H1 (cell line): ENCODE data around the gene MBD5. TPM values are rescaled to one million over a fixed set of nuclear protein-coding genes. Genes with fewer than 3 reads are reported as not detected.

Source experiments
- CTCF ChIA-PET: fragments of 300-600 bp; sonication (Branson Sonifier 250); formaldehyde crosslinking; loops from one replicate; lab custom pipeline; 2021; ENCODE audit not compliant: partially characterized antibody; lab: Charles Lee
- POLR2A ChIA-PET: fragments of 300-600 bp; sonication (Branson Sonifier 250); formaldehyde crosslinking; loops from one replicate; lab custom pipeline; 2021; ENCODE audit warnings: inconsistent platforms; ENCODE audit not compliant: partially characterized antibody; lab: Charles Lee
- DNase-seq, 2 experiments: peaks; one replicate each; pipeline versions ENCODE4 v3.0.0 to v3.0.0-alpha.2; 2010 to 2022; ENCODE audit warnings: low spot score in 2 of 2, low read depth in 1 of 2, mixed read lengths in 1 of 2
- FAIRE-seq: peaks from 2 replicates; lab custom pipeline; 2011; peaks lifted over from hg19 to GRCh38; lab: Jason Lieb, UNC
- H2AFZ ChIP-seq: 2 replicates; pipeline ENCODE4 v1.8.1; 2012; ENCODE audit warnings: low read length, inconsistent platforms
- H2AK5ac ChIP-seq: 2 replicates; pipeline ENCODE4 v1.6.1; 2013; ENCODE audit warnings: low read depth, low read length
- H2BK120ac ChIP-seq: replicated peaks from 2 replicates; pipeline ENCODE3; 2013; ENCODE audit warnings: low read depth, low read length, inconsistent platforms
- H2BK12ac ChIP-seq: 2 replicates; pipeline ENCODE4 v1.6.1; 2013; ENCODE audit warnings: low read depth, low read length
- H2BK15ac ChIP-seq: 2 replicates; pipeline ENCODE4 v1.6.1; 2013; ENCODE audit warnings: low read length
- H2BK20ac ChIP-seq: 2 replicates; pipeline ENCODE4 v1.6.1; 2013; ENCODE audit warnings: low read length
- H2BK5ac ChIP-seq: 2 replicates; pipeline ENCODE4 v1.6.1; 2013; ENCODE audit warnings: low read depth, low read length
- H3K14ac ChIP-seq: 2 replicates; pipeline ENCODE4 v1.6.1; 2013; ENCODE audit warnings: inconsistent platforms; ENCODE audit not compliant: insufficient read length
- H3K18ac ChIP-seq: 2 replicates; pipeline ENCODE4 v1.6.1; 2013; ENCODE audit warnings: low read length; ENCODE audit errors: extremely low read depth
- H3K23ac ChIP-seq: 2 replicates; pipeline ENCODE4 v1.6.1; 2013; ENCODE audit warnings: inconsistent platforms; ENCODE audit not compliant: insufficient read length
- H3K23me2 ChIP-seq: 2 replicates; pipeline ENCODE4 v1.6.1; 2013; ENCODE audit warnings: low read depth, low read length
- H3K27ac ChIP-seq: 2 replicates; pipeline ENCODE4 v1.6.1; 2011; ENCODE audit warnings: low read depth, low read length, inconsistent platforms
- H3K27me3 ChIP-seq, 4 experiments: replicated peaks in 1 of 4; 1 replicate in 1 of 4; 2 replicates in 3 of 4; pipeline versions ENCODE4 v1.6.1 to v1.8.1; 2011 to 2013; ENCODE audit warnings: low read length in 3 of 4, mild to moderate bottlenecking in 3 of 4, inconsistent platforms in 2 of 4, mixed read lengths in 2 of 4, moderate library complexity in 1 of 4; ENCODE audit not compliant: control insufficient read depth in 3 of 4, insufficient read depth in 3 of 4; ENCODE audit errors: extremely low read depth in 1 of 4
- H3K36me3 ChIP-seq, 4 experiments: 2 replicates each; pipeline versions ENCODE4 v1.6.1 to v1.8.1; 2011 to 2013; ENCODE audit warnings: mild to moderate bottlenecking in 4 of 4, low read length in 3 of 4, moderate library complexity in 2 of 4, control low read depth in 1 of 4, inconsistent platforms in 1 of 4; ENCODE audit not compliant: insufficient read depth in 4 of 4, control insufficient read depth in 2 of 4
- H3K4ac ChIP-seq: replicated peaks from 2 replicates; pipeline ENCODE3; 2013; ENCODE audit warnings: low read length, low read depth, mixed read lengths, inconsistent platforms; ENCODE audit not compliant: insufficient read length
- H3K4me1 ChIP-seq, 4 experiments: replicated peaks in 1 of 4; 1 replicate in 1 of 4; 2 replicates in 3 of 4; pipeline versions ENCODE4 v1.6.1 to v1.8.1; 2011 to 2013; ENCODE audit warnings: low read length in 3 of 4, inconsistent platforms in 2 of 4, mixed read lengths in 1 of 4; ENCODE audit not compliant: insufficient read depth in 4 of 4, control insufficient read depth in 3 of 4
- H3K4me2 ChIP-seq, 2 experiments: 2 replicates each; pipeline versions ENCODE4 v1.6.1 to v1.8.1; 2011 to 2013; ENCODE audit warnings: low read depth in 2 of 2, low read length in 2 of 2, control low read depth in 1 of 2, inconsistent platforms in 1 of 2, mild to moderate bottlenecking in 1 of 2; ENCODE audit not compliant: insufficient read depth in 1 of 2
- H3K4me3 ChIP-seq, 4 experiments: fragments of 200-600, 300-600 bp in 1 of 4; sonication (generic), shearing (Covaris generic), sonication (Bioruptor Twin) in 1 of 4; 2 replicates each; pipeline versions ENCODE4 v1.5.1 to v1.8.1; 2011 to 2016; ENCODE audit warnings: low read length in 4 of 4, low read depth in 3 of 4, control low read depth in 2 of 4, inconsistent platforms in 2 of 4, mild to moderate bottlenecking in 2 of 4, mixed read lengths in 1 of 4, moderate library complexity in 1 of 4; ENCODE audit not compliant: insufficient read depth in 2 of 4; ENCODE audit errors: extremely low read depth in 1 of 4
- H3K56ac ChIP-seq: replicated peaks from 2 replicates; pipeline ENCODE3; 2013; ENCODE audit warnings: low read depth, mild to moderate bottlenecking, mixed read lengths, low read length, inconsistent platforms; ENCODE audit not compliant: insufficient read length
- H3K79me1 ChIP-seq: 2 replicates; pipeline ENCODE4 v1.6.1; 2013; ENCODE audit warnings: low read depth, low read length, control low read depth
- H3K79me2 ChIP-seq, 2 experiments: 2 replicates each; pipeline versions ENCODE4 v1.6.1 to v1.8.1; 2012 to 2013; ENCODE audit warnings: low read length in 2 of 2, mild to moderate bottlenecking in 2 of 2, inconsistent platforms in 1 of 2; ENCODE audit not compliant: insufficient read depth in 2 of 2, control insufficient read depth in 1 of 2
- H3K9ac ChIP-seq, 4 experiments: replicated peaks in 1 of 4; 1 replicate in 1 of 4; 2 replicates in 3 of 4; pipeline versions ENCODE4 v1.6.1 to v1.8.1; 2011 to 2013; ENCODE audit warnings: low read depth in 3 of 4, low read length in 3 of 4, control low read depth in 2 of 4, mild to moderate bottlenecking in 2 of 4, moderate library complexity in 2 of 4, inconsistent platforms in 1 of 4; ENCODE audit errors: extremely low read depth in 1 of 4
- H3K9me3 ChIP-seq, 2 experiments: 2 replicates each; pipeline versions ENCODE4 v1.6.1 to v1.8.1; 2012 to 2013; ENCODE audit warnings: mild to moderate bottlenecking in 2 of 2, moderate library complexity in 2 of 2, control low read depth in 1 of 2, inconsistent platforms in 1 of 2, low read depth in 1 of 2, low read length in 1 of 2, mixed read lengths in 1 of 2; ENCODE audit not compliant: insufficient read depth in 2 of 2
- H4K20me1 ChIP-seq, 2 experiments: replicated peaks in 1 of 2; 2 replicates each; pipeline versions ENCODE3 to v1.8.1; 2011 to 2013; ENCODE audit warnings: inconsistent platforms in 2 of 2, low read length in 2 of 2, mild to moderate bottlenecking in 1 of 2; ENCODE audit not compliant: insufficient read depth in 2 of 2, control insufficient read depth in 1 of 2
- H4K5ac ChIP-seq: 2 replicates; pipeline ENCODE4 v1.6.1; 2013; ENCODE audit warnings: low read length, low read depth, mixed read lengths, inconsistent platforms; ENCODE audit not compliant: insufficient read length
- H4K8ac ChIP-seq: 2 replicates; pipeline ENCODE4 v1.8.0; 2013; ENCODE audit warnings: mild to moderate bottlenecking, moderate library complexity, low read length, inconsistent platforms; ENCODE audit not compliant: insufficient read depth; ENCODE audit errors: extremely low read depth
- H4K91ac ChIP-seq: replicated peaks from 2 replicates; pipeline ENCODE3; 2013; ENCODE audit warnings: low read length, mixed read lengths, inconsistent platforms; ENCODE audit not compliant: insufficient read length
- CHD2 ChIP-seq: IDR thresholded peaks from 2 replicates; pipeline ENCODE4 v1.6.1; 2012; ENCODE audit warnings: low read length, improper control_type of control experiment
- EGR1 ChIP-seq: IDR thresholded peaks from 2 replicates; pipeline ENCODE4 v1.6.1; 2011; ENCODE audit warnings: low read depth, low read length, borderline replicate concordance
- HDAC2 ChIP-seq, 2 experiments: fragments of 300-600 bp in 1 of 2; sonication (generic) in 1 of 2; IDR thresholded peaks; 2 replicates each; pipeline ENCODE4 v1.6.1; 2011 to 2012; ENCODE audit warnings: low read depth in 2 of 2, low read length in 2 of 2, mild to moderate bottlenecking in 2 of 2, moderate library complexity in 2 of 2, borderline replicate concordance in 1 of 2, inconsistent platforms in 1 of 2
- KDM4A ChIP-seq: IDR thresholded peaks from one replicate; pipeline ENCODE4 v1.7.1; 2012; ENCODE audit warnings: low read depth, mild to moderate bottlenecking, moderate library complexity, low read length, inconsistent platforms; ENCODE audit not compliant: severe bottlenecking
- MAFK ChIP-seq: IDR thresholded peaks from 2 replicates; pipeline ENCODE4 v1.6.1; 2012; ENCODE audit warnings: low read depth, mild to moderate bottlenecking, improper control_type of control experiment, low read length
- POLR2A ChIP-seq, 2 experiments: IDR thresholded peaks; 1 replicate in 1 of 2; 2 replicates in 1 of 2; pipeline ENCODE4 v1.6.1; 2011; ENCODE audit warnings: low read depth in 2 of 2, low read length in 2 of 2, mild to moderate bottlenecking in 2 of 2; ENCODE audit errors: control extremely low read depth in 1 of 2
- SIX5 ChIP-seq: IDR thresholded peaks from 2 replicates; pipeline ENCODE4 v1.6.1; 2011; ENCODE audit warnings: mild to moderate bottlenecking, low read depth, low read length
- SP1 ChIP-seq: IDR thresholded peaks from 2 replicates; pipeline ENCODE4 v1.6.1; 2011; ENCODE audit warnings: low read depth, low read length
- WGBS, 2 experiments: shearing (Covaris generic) in 1 of 2; methylation state at CpG; one replicate each; pipeline versions ENCODE4 v1.1.6 to v1.1.7; 2013 to 2015; ENCODE audit warnings: low lambda C conversion rate in 2 of 2, mixed read lengths in 2 of 2, inconsistent platforms in 1 of 2, low coverage in 1 of 2, missing lambda C conversion rate in 1 of 2; ENCODE audit not compliant: insufficient replicate concordance in 2 of 2, insufficient coverage in 1 of 2, insufficient read length in 1 of 2; ENCODE audit errors: extremely low coverage in 1 of 2, missing lambda C conversion rate in 1 of 2; 5-methylcytosine and 5-hydroxymethylcytosine counted together
- polyA plus RNA-seq, 7 experiments: library from polyadenylated mRNA; depleted of rRNA in 3 of 7; stranded (reverse) in 5 of 7; unstranded in 2 of 7; fragments of >200 nt in 5 of 7; fragments of 200-250 nt in 2 of 7; gene quantifications; 1 replicate in 5 of 7; 2 replicates in 1 of 7; 4 replicates in 1 of 7; pipeline versions ENCODE4 v1.2.1 to v1.2.3, GENCODE V29; 2011 to 2013; ENCODE audit warnings: missing spikeins in 2 of 7, mixed read lengths in 2 of 7
- total RNA-seq: library from RNA; stranded (reverse); fragmentation: NEBNext Ultra II Directional; extraction: Animal tissue kit (Norgen Biotek cat#: 25700); gene quantifications from 2 replicates; pipeline ENCODE4 v1.2.1, GENCODE V29; 2021
- TF ChIP-seq, protein P1 (sequence below): IDR thresholded peaks from 2 replicates; pipeline ENCODE4 v1.6.1; 2012; ENCODE audit warnings: inconsistent platforms
- TF ChIP-seq, protein P2 (sequence below), 3 experiments: IDR thresholded peaks; 1 replicate in 2 of 3; 2 replicates in 1 of 3; pipeline versions ENCODE4 v1.5.1 to v1.6.1; 2011; ENCODE audit warnings: low read length in 3 of 3, mild to moderate bottlenecking in 3 of 3, inconsistent platforms in 2 of 3, low read depth in 1 of 3, moderate library complexity in 1 of 3; ENCODE audit not compliant: insufficient read depth in 1 of 3; ENCODE audit errors: control extremely low read depth in 1 of 3

The MBD5 gene
- total and polyA plus RNA-seq, 2 of the 8 experiments (the other 6 are each of a cell fraction or from before 2014, with no cell fraction given): 9.7 to 29.4 TPM

DNA sequence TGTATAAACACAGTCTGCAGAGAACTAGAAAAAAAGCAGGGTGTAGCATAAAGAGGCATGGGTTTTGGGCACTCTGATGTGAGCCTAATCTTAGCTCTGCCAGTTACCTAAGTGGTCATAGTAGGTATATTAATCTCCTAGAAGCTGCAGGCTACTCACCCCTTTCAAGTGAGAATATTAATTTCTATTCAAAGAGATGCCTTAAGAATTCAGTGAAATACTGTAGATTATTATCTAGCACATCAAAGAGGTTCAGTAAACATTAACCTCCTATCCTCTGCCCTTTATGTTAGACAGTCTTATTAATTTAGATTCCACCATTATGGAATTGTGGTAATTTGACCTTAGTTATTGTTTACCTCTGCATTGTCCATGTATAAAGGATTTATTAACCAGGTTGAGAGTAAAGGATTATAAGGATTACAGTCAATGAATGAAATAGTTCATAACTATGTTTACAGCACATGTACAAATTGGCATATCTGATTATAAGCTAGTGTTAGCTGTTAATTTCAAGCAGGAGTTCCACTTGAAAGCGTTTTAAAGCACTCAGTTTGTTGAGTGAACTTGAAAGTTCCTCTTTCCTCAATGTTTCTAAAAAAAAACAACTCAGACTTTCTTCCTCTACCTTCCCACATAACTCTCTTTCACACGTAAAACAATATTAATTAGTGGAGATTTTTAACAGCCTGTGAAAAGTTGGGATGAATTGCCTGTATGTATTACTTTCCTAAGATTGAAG lies 473.1 kb downstream of the MBD5 start:
- H3K79me1 ChIP-seq: no peaks in the 10 kb centered on the region
- WGBS, 2 experiments: 82 to 100% methylated on average over 1 to 2 of the region's 2 CpGs
- no peak overlapping the region for H4K91ac ChIP-seq
- no peak overlapping the region for H3K23ac ChIP-seq
- no peak overlapping the region for H2AK5ac ChIP-seq
- no peaks in the 10 kb centered on the region for H3K23me2 ChIP-seq
- no peak overlapping the region for H3K4me2 ChIP-seq
- CTCF ChIA-PET: interaction anchor here (1.0 to 2.4 kb wide), 3 partner anchors 15 to 560 kb away, joined by 3 to 8 read pairs (median 4); no protein-coding TSS in a partner anchor
- H3K27ac ChIP-seq: no peak overlapping the region
- H3K4me1 ChIP-seq: no peaks in the 10 kb centered on the region
- no peaks in the 10 kb centered on the region for H3K9me3 ChIP-seq
- FAIRE-seq (no peak), DNase-seq (no peak)
- no peaks in the 10 kb centered on the region for H3K27me3 ChIP-seq
- H2AFZ ChIP-seq: no peak overlapping the region
- no peak overlapping the region for H3K18ac ChIP-seq
- H3K9ac ChIP-seq: no peak overlapping the region
- POLR2A ChIA-PET: no interaction called here
- H2BK5ac ChIP-seq: no peak overlapping the region
- no peaks in the 10 kb centered on the region for H3K36me3 ChIP-seq
- H3K4ac ChIP-seq: no peak overlapping the region
- no peak overlapping the region for H2BK12ac ChIP-seq
- no peak overlapping the region for H3K4me3 ChIP-seq
- no peak overlapping the region for H3K56ac ChIP-seq
- H3K79me2 ChIP-seq: no peaks in the 10 kb centered on the region
- no peak overlapping the region for H3K14ac ChIP-seq
- H2BK15ac ChIP-seq: no peak overlapping the region
- H2BK20ac ChIP-seq: no peak overlapping the region
- no peak overlapping the region for H4K8ac ChIP-seq
- no peak overlapping the region for H2BK120ac ChIP-seq
- H4K20me1 ChIP-seq: no peaks in the 10 kb centered on the region
- no peak overlapping the region for H4K5ac ChIP-seq
- no peak for TF ChIP-seq CHD2
- no peak for TF ChIP-seq SIX5
- TF ChIP-seq, protein P1, sequence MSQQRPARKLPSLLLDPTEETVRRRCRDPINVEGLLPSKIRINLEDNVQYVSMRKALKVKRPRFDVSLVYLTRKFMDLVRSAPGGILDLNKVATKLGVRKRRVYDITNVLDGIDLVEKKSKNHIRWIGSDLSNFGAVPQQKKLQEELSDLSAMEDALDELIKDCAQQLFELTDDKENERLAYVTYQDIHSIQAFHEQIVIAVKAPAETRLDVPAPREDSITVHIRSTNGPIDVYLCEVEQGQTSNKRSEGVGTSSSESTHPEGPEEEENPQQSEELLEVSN: no peak
- no peak for TF ChIP-seq HDAC2 (IDR thresholded peaks at IDR 0.05; ENCODE audit: borderline replicate concordance in 1 of 2, low read depth in 2 of 2, low read length in 2 of 2)
- no peak for TF ChIP-seq EGR1
- TF ChIP-seq MAFK: no peak
- TF ChIP-seq POLR2A (IDR thresholded peaks at IDR 0.05; ENCODE audit: control extremely low read depth in 1 of 2, low read depth in 2 of 2, low read length in 2 of 2): no peak
- TF ChIP-seq, protein P2, sequence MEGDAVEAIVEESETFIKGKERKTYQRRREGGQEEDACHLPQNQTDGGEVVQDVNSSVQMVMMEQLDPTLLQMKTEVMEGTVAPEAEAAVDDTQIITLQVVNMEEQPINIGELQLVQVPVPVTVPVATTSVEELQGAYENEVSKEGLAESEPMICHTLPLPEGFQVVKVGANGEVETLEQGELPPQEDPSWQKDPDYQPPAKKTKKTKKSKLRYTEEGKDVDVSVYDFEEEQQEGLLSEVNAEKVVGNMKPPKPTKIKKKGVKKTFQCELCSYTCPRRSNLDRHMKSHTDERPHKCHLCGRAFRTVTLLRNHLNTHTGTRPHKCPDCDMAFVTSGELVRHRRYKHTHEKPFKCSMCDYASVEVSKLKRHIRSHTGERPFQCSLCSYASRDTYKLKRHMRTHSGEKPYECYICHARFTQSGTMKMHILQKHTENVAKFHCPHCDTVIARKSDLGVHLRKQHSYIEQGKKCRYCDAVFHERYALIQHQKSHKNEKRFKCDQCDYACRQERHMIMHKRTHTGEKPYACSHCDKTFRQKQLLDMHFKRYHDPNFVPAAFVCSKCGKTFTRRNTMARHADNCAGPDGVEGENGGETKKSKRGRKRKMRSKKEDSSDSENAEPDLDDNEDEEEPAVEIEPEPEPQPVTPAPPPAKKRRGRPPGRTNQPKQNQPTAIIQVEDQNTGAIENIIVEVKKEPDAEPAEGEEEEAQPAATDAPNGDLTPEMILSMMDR (IDR thresholded peaks at IDR 0.05; ENCODE audit: control extremely low read depth in 1 of 3, insufficient read depth in 1 of 3, low read depth in 1 of 3, low read length in 3 of 3): no peak
- no peak for TF ChIP-seq SP1
- no peak for TF ChIP-seq KDM4A
